ENCODE data around the gene CD44.

CD44 gene

DNA sequence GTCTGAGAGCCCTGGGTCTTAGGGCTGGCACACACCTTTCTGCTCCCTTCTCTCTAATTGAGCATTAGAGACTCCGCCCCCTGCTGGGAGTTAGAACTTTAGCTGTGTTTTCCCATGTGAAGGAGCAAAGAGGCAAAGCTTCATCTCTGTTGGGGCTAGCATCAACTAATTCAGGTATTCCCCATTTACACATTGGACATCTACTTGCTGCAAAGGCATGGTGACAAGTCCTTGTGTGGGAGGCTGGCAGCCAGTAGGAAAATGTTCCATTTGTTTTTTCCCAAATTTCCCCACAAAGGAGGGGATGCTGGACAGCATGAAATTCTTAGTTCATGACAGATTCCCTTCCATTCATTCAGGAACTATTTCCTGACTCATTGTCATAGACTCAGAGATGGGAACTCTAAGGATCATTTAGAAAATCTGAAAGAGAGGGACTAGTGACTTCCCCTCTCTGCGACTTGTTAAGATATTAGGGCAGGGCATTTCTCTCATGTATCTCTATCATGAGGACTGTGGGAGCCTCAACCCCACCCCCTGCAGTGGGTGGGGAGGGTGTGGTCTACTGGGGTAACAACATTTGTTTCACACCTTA lies 3.6 kb downstream of the CD44 start:
- DNase-seq, result peak; percentile 6

GRCh38 chr11:35143297-35144135 lies 4.5 kb downstream of the CD44 start:
- no peak for DNase-seq

DNA sequence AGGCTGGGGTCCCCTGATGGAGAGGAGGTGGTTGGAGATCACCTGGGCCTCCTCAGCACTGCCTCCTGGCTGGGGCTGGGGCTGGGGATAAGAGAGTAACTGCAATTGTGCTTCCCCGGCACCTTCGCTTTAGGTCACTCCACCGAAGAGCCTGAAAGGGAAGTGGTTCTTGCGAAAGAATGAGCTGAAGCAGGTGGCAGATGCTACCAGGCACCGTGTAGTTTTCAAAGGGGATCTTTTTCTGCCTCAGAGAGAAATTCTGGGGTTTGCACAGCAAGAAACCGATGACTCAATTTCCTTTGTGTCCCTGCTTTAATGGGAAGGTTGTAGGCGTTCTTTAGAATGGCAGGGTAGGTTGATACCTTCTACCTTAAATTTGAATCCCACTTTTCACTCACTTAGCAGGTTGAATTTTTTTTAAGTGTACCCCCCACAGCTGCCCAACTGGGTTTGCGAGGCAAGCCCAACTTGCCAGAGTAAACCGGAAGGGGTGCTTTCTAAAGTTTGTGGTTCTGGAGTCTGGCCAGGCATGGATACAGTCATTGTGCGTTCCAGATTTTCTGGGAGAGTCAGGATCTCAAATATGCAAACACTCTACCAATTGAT lies 5.3 kb downstream of the CD44 start:
- DNase-seq, result no peak

- no peak for DNase-seq
Observed at GRCh38 chr11:35144806-35145205, 5.8 kb downstream of the CD44 start.

DNA sequence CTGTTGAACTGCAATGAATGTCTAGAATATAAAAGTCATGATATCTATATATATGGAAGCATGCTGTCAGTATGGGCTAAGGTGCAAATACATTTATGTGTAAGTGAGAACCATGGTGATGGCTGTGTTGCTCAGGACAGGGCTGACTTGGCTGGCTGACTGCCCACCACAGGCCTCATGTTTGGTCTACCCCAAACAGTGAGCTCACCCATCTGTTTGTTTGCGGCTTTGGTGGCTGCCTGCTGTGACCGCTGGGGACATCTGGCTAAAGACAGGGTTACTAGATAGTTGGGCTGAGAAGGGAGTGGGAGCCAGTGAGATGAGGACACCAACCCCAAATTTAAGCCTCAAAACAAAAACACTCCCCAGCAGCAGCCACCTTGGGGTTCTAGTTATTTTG lies 6.3 kb downstream of the CD44 start:
- DNase-seq, result no peak

GRCh38 chr11:35146074-35146521 lies 7.1 kb downstream of the CD44 start:
- DNase-seq, result no peak

DNA sequence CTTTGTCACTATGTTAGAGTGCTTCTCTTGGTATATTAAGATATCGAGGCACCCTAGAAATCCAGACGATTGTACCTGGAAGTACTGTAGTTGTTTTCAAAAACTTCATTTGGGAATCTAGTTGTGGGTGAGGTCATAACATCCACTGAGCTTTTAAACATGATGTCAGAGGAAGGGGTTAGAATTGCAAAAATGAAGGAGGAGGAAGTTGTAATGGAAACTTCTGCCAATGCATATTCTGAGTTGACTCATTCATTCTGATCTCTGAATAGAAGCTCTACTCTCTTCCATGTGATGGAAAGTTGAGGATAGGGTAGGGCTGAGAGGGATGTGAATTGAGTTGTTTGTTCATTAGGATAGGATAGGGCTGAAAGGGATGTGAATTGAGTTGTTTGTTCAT lies 7.7 kb downstream of the CD44 start:
- DNase-seq, result no peak

DNA sequence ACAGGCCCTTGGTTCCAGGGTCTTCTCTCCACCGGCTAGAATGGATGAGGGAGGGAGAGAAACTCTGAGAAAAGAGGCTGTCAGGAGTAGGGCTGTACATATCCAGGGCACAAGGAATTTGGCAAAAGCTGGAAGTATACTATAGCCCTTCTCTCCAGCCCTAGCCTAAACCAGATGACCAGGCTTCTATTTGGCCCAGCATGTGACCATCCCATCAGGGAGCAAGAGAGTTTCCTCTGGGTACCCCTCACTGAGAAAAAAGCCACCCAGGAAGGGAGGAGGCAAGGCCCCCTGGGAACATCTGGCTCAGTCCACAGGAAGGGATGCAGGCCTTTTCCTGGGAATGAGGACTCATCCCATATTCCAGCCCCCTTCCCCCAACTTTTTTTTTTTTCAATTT lies 8.3 kb downstream of the CD44 start:
- DNase-seq, result no peak

- DNase-seq, result no peak
Observed at GRCh38 chr11:35148163-35148837, 9.3 kb downstream of the CD44 start.

DNA sequence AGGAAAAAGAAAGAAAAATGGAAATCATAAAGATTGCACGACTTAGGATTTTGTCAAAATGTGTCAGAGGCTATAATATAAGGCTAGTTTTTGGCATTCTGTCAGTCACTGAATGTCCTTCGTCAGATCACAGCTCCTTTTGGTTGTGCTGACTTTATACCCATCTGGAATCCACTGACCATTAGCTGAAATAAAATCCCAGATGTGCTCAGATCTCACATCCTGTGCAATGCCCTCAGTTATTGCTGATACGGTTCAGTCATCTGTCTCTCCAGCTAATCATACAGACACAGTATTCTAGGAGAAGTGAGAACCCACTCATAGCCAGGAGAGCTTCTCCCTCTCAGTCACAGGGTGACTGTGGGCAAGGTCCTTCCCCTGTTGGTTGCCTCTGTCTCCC lies 11.5 kb downstream of the CD44 start:
- DNase-seq, result no peak

GRCh38 chr11:35151241-35151640 lies 12.3 kb downstream of the CD44 start:
- DNase-seq, result no peak

DNA sequence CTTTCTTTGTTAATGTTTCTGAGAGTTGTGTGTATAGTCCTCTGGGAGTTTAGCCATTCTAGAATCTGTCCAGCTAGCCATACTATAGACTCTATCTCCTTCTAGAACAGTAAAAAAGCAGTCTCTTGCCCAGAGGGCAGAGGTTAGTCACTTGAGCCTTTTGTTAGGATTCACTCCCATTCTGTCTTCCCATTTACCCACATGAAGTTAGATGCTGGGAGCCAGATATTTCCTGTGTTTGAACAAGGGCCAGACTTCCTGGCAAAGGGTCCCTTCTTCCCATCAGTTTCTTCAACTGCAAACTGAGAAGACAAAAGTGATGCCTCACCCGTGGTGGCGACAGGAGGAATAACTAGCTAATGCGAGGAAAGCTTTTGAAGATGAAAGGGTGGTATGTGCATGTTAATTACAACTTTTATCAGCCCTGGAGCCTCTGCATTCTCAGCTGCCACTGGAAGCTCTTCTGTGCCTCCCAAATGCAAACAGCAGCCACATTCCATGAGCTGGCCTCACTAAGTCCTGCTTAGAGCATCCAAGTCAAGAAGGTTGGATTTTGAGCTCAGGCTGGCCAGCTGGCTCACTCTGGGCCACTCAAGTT lies 12.8 kb downstream of the CD44 start:
- no peak for DNase-seq

- no peak for DNase-seq
Observed at GRCh38 chr11:35152575-35152974, 13.6 kb downstream of the CD44 start.

- DNase-seq, result no peak
Observed at GRCh38 chr11:35153280-35153679, 14.3 kb downstream of the CD44 start.

DNA sequence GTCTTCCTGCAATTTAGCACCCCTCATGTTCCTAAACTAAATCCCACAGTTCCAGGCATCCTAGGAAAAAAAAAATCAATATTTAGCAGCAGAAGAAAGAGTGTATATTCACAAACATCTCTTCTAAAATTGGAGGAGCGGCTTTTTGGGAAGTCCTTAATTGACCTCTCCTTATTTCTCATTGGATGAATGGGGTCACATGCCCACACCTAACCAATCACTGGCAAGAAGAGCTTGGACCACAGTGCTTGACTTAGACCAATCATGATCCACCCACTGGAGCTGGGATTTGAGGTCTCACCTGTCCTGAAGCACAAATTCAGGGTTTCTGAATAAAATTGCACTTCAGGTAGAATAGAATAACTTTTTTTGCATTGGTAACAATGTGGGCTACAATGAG lies 16.0 kb downstream of the CD44 start:
- DNase-seq, result no peak

DNA sequence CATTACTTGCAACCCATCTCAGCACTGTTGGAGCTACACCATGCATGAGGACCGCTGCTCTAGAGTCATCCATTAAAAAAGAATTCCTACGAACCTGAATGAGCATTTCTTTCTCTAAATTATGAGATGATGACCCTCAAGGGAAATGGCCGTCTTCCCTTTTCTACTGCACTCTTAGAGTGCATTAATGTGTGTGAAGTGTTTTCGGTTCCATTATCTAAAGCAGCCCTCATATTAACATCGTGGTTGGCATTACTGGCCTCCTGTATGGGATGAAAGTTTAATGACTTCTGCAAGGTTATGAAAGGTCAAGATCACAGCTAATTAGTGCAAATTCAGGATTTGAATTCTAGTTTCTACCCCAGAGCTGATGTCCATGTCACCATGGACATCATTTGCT lies 16.7 kb downstream of the CD44 start:
- DNase-seq, result no peak

DNA sequence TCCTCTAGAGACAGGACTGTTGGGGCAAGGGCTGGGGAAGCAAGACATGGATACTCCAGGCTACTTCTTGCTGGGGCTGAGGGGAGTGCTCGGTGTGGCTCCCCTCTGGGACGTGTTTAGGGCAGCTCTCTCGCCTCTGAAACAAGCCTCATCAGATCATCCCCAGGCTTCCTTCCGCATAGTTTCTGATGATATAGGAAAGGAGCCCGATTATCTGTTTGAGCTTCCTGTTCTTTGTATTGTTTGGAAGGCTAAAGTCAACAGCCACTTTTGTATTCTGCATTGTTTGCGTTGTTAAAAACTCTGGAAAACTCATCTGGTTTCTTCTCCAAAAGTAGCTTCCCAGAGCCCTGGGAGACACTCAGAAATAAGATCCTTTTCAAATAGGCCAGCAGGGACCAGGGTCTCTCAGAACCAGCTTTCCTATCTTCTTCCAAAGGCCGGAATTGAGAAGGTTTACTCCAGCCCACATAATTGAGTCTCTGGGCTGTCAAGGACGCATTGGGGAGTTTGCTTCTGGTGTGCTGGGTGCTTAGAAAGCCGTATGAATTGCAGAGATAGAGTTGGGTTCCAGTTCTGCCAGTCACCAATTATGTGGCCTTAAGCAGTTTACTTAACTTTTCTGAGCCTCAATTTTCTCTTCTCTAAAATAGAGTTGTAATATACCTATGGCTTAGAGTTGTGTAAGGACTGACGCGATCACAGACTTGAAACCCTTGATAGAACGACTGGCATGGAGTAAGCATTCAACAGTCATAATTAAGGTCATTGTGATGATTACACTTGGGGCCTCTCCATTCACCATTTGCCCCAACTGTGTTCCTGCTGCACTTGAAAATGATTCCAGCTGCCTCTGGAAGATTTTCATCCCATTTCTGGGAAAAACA lies 19.1 kb downstream of the CD44 start:
- peak; percentile 14 for DNase-seq

DNA sequence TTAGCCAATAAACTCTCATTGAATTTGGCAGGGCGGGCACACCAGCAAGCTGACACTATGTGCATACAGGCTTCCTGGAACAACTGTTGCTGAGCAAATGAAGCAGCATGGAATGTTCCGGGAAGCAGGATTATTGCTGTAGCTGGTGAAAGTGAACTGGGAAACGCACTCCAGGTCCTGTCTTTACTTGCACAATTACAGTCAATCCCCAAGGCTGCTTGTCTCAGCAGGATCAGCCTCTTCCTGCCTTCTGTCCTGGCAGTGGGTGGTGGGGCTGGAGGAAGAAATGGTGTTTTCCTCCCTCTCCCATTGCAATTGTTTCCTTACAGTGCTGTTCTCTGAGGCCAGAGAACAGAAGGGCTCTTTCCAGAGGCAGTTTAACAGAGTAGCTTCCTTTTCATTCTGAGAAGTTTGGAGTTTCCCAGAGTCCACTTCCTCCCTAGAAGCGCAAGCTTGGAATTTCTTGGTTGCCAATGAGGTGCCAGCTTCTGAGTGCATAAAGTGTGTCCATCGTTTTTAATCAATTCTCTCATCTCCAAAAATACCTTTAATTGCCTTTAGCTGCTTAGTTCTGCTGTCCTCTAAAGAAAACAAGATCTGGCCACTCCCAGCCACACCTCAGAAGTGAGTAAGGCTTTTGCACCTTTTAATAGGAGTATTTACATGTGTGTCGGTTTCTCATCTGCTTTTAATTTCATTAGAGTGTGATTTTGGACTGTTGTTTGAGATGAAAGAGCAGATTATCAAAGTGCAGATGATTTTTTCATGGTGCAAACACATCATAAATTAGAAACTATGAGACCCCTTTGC lies 19.9 kb downstream of the CD44 start:
- DNase-seq, result no peak

- DNase-seq, result no peak
Observed at GRCh38 chr11:35160246-35160824, 21.4 kb downstream of the CD44 start.

- DNase-seq, result no peak
Observed at GRCh38 chr11:35160902-35161597, 22.1 kb downstream of the CD44 start.

Data from COR-L47 (cell line).